Neural progenitor cell (in vitro differentiated cells): ENCODE data around the gene MAPK9. TPM values are rescaled to one million over a fixed set of nuclear protein-coding genes. Genes with fewer than 3 reads are reported as not detected.
"Not testable (repeated sequence)": the region's sequence is repeated elsewhere in the genome, so short reads cannot be mapped to it uniquely, and the experiment has no call there.

Source experiments
- DNase-seq: peaks from one replicate; pipeline ENCODE4 v3.0.0-alpha.2; 2016; ENCODE audit warnings: low spot score
- H2AFZ ChIP-seq: fragments of 200-600 bp; sonication (generic); replicated peaks from 2 replicates; pipeline ENCODE4 v1.6.1; 2016; ENCODE audit warnings: antibody characterized with exemption
- H3F3A ChIP-seq: fragments of 200-600 bp; sonication (generic); 2 replicates; pipeline ENCODE4 v1.6.1; 2016; ENCODE audit warnings: antibody characterized with exemption, low read depth
- H3K27ac ChIP-seq: fragments of 200-600 bp; sonication (generic); 2 replicates; pipeline ENCODE4 v1.5.1; 2016; ENCODE audit warnings: mild to moderate bottlenecking
- H3K27me3 ChIP-seq: fragments of 200-600 bp; sonication (generic); 2 replicates; pipeline ENCODE4 v1.6.1; 2016; ENCODE audit warnings: mild to moderate bottlenecking, moderate library complexity
- H3K36me3 ChIP-seq: fragments of 200-600 bp; sonication (generic); 2 replicates; pipeline ENCODE4 v1.5.1; 2016
- H3K4me1 ChIP-seq: fragments of 200-600 bp; sonication (generic); 2 replicates; pipeline ENCODE4 v1.6.1; 2016; ENCODE audit warnings: mixed run types
- H3K4me2 ChIP-seq: fragments of 200-600 bp; sonication (generic); 2 replicates; pipeline ENCODE4 v1.6.1; 2016
- H3K4me3 ChIP-seq: fragments of 200-600 bp; sonication (generic); 2 replicates; pipeline ENCODE4 v1.5.1; 2016
- H3K79me2 ChIP-seq: fragments of 200-600 bp; sonication (generic); 2 replicates; pipeline ENCODE4 v1.6.1; 2016; ENCODE audit warnings: low read depth
- H3K9ac ChIP-seq: fragments of 200-600 bp; sonication (generic); 2 replicates; pipeline ENCODE4 v1.6.1; 2016
- H3K9me3 ChIP-seq: fragments of 200-600 bp; sonication (generic); 2 replicates; pipeline ENCODE4 v1.5.1; 2016; ENCODE audit warnings: low read depth
- H4K20me1 ChIP-seq: fragments of 200-600 bp; sonication (generic); 2 replicates; pipeline ENCODE4 v1.6.1; 2016; ENCODE audit warnings: low read depth
- H3K27ac Mint-ChIP-seq: 3 replicates; pipeline ENCODE4 v1.8.0; 2021; ENCODE audit warnings: mixed read lengths
- H3K27me3 Mint-ChIP-seq: 2 replicates; pipeline ENCODE4 v1.8.0; 2022; ENCODE audit warnings: low read depth, mild to moderate bottlenecking, inconsistent platforms, moderate library complexity, mixed read lengths; ENCODE audit not compliant: insufficient read depth
- H3K36me3 Mint-ChIP-seq: 3 replicates; pipeline ENCODE4 v1.8.0; 2021; ENCODE audit warnings: mixed read lengths
- H3K4me1 Mint-ChIP-seq: 3 replicates; pipeline ENCODE4 v1.8.0; 2021; ENCODE audit warnings: mixed read lengths
- H3K4me3 Mint-ChIP-seq: 3 replicates; pipeline ENCODE4 v1.8.0; 2021; ENCODE audit warnings: mild to moderate bottlenecking, moderate library complexity, mixed read lengths
- H3K9me3 Mint-ChIP-seq: 3 replicates; pipeline ENCODE4 v1.8.0; 2020; ENCODE audit warnings: mixed read lengths
- CTCF ChIP-seq: fragments of 200-600 bp; sonication (generic); IDR thresholded peaks from 2 replicates; pipeline ENCODE4 v1.5.1; 2017; ENCODE audit warnings: antibody characterized with exemption, mild to moderate bottlenecking
- EZH2 ChIP-seq: fragments of 200-600 bp; sonication (generic); IDR thresholded peaks from 2 replicates; pipeline ENCODE4 v1.6.1; 2017; ENCODE audit warnings: antibody characterized with exemption, mild to moderate bottlenecking, moderate library complexity
- EZH2phosphoT487 ChIP-seq: fragments of 200-600 bp; sonication (generic); IDR thresholded peaks from 2 replicates; pipeline ENCODE4 v1.6.1; 2017; ENCODE audit warnings: antibody characterized with exemption
- total RNA-seq: library from RNA; depleted of rRNA; stranded (reverse); fragments of >200 nt; gene quantifications from 2 replicates; pipeline ENCODE4 v1.2.3, GENCODE V29; 2015; ENCODE audit warnings: low replicate concordance

Gene MAPK9
- total RNA-seq, 1 donor from 2014 or later = 40.6 TPM

GRCh38 chr5:180210961-180211760 lies 80.7 kb downstream of the MAPK9 start:
- Histone ChIP-seq H4K20me1 (no peaks in the 10 kb centered on the region), H3K27me3 (peaks cover 32% of the 10 kb centered on the region), H3K27ac (no peak overlapping the region), H3K9me3 (no peaks in the 10 kb centered on the region), H3K9ac (no peak overlapping the region), H3K4me2 (no peak overlapping the region), H3K4me1 (no peaks in the 10 kb centered on the region), H3K36me3 (no peaks in the 10 kb centered on the region), H2AFZ (no peak overlapping the region), H3K4me3 (no peak overlapping the region), H3F3A (peaks cover 7% of the 10 kb centered on the region), H3K79me2 (no peaks in the 10 kb centered on the region)
- peaks cover 8% of the 10 kb centered on the region for H3K4me1 Mint-ChIP-seq
- peaks cover 6% of the 10 kb centered on the region for H3K9me3 Mint-ChIP-seq
- no peak for DNase-seq
- no peaks in the 10 kb centered on the region for H3K36me3 Mint-ChIP-seq
- H3K4me3 Mint-ChIP-seq = no peak overlapping the region
- no peak for TF ChIP-seq EZH2phosphoT487
- TF ChIP-seq EZH2 = no peak
- TF ChIP-seq CTCF = no peak
- H3K27ac Mint-ChIP-seq = no peak overlapping the region
- peaks cover 8% of the 10 kb centered on the region for H3K27me3 Mint-ChIP-seq

- H4K20me1 ChIP-seq, H3K36me3 ChIP-seq, DNase-seq, H3K27me3 Mint-ChIP-seq, H3K9ac ChIP-seq, H2AFZ ChIP-seq, H3F3A ChIP-seq, H3K79me2 ChIP-seq, H3K9me3 Mint-ChIP-seq, H3K27ac Mint-ChIP-seq, H3K9me3 ChIP-seq, H3K4me2 ChIP-seq, H3K4me1 ChIP-seq, H3K27ac ChIP-seq, H3K4me1 Mint-ChIP-seq, H3K36me3 Mint-ChIP-seq, H3K4me3 ChIP-seq: not testable (repeated sequence)
- H3K27me3 ChIP-seq = peaks cover 35% of the 10 kb centered on the region
- H3K4me3 Mint-ChIP-seq = peak overlapping the region; percentile 83
Observed at GRCh38 chr5:180210077-180210476, 81.8 kb downstream of the MAPK9 start.

GRCh38 chr5:180209137-180209581 lies 82.7 kb downstream of the MAPK9 start, which contains the start of gene RASGEF1C:
Gene RASGEF1C (minus strand): TSS chr5:180209211. CDS start chr5:180138052, 71,159 bp downstream.
- no peaks in the 10 kb centered on the region for H3K36me3 ChIP-seq
- H4K20me1 ChIP-seq = no peaks in the 10 kb centered on the region
- H3K9ac ChIP-seq = no peak within 1 kb of the TSS
- peak within 1 kb of the TSS; percentile 54 for H3K4me3 ChIP-seq
- no peak within 1 kb of the TSS for H3K27ac ChIP-seq
- peak; percentile 93 for DNase-seq
- Mint-ChIP-seq H3K36me3 (no peaks in the 10 kb centered on the region), H3K9me3 (peaks cover 2% of the 10 kb centered on the region), H3K27me3 (peaks cover 8% of the 10 kb centered on the region), H3K4me1 (peaks cover 8% of the 10 kb centered on the region), H3K27ac (peak within 1 kb of the TSS; percentile 72), H3K4me3 (peak within 1 kb of the TSS; percentile 83)
- H3K9me3 ChIP-seq = no peaks in the 10 kb centered on the region
- H3K79me2 ChIP-seq = no peaks in the 10 kb centered on the region
- H3K4me2 ChIP-seq = peak within 1 kb of the TSS; percentile 84
- TF ChIP-seq EZH2phosphoT487 = no peak
- TF ChIP-seq EZH2 = no peak
- peak; percentile 47 for TF ChIP-seq CTCF
- peaks cover 35% of the 10 kb centered on the region for H3K27me3 ChIP-seq
- peaks cover 7% of the 10 kb centered on the region for H3F3A ChIP-seq
- no peaks in the 10 kb centered on the region for H3K4me1 ChIP-seq
- peak within 1 kb of the TSS; percentile 95 for H2AFZ ChIP-seq

- no peak overlapping the region for H3K27ac ChIP-seq
Observed at GRCh38 chr5:180208435-180209081, 83.3 kb downstream of the MAPK9 start.

More at GRCh38 chr5:180208435-180209081, 83.3 kb downstream of the MAPK9 start:
- Histone ChIP-seq H3K9me3 (no peaks in the 10 kb centered on the region), H3K79me2 (no peaks in the 10 kb centered on the region), H3K4me3 (peak overlapping the region; percentile 54), H2AFZ (peak overlapping the region; percentile 95), H3K36me3 (no peaks in the 10 kb centered on the region), H3F3A (peaks cover 7% of the 10 kb centered on the region), H3K9ac (no peak overlapping the region), H4K20me1 (no peaks in the 10 kb centered on the region), H3K27me3 (peaks cover 35% of the 10 kb centered on the region), H3K4me2 (peak overlapping the region; percentile 84), H3K4me1 (no peaks in the 10 kb centered on the region)
- Mint-ChIP-seq H3K4me1 (peaks cover 8% of the 10 kb centered on the region), H3K27ac (peak overlapping the region; percentile 72), H3K27me3 (peaks cover 8% of the 10 kb centered on the region), H3K4me3 (peak overlapping the region; percentile 80), H3K36me3 (no peaks in the 10 kb centered on the region), H3K9me3 (no peaks in the 10 kb centered on the region)
- DNase-seq = peak; percentile 76
- no peak for TF ChIP-seq CTCF
- no peak for TF ChIP-seq EZH2phosphoT487
- TF ChIP-seq EZH2 = no peak
